MV-4-11 (cell line): ENCODE results near the gene FER1L5.

Experiments
- DNase-seq: peaks from one replicate; lab custom pipeline; 2025; lab: John Stamatoyannopoulos, UW

The FER1L5 gene

GRCh38 chr2:96697476-96697875 is 54.9 kb downstream of the FER1L5 start:
- DNase-seq: no peak

GRCh38 chr2:96698221-96698861 is 55.8 kb downstream of the FER1L5 start:
- no peak for DNase-seq

GRCh38 chr2:96699021-96699420 is 56.5 kb downstream of the FER1L5 start:
- no peak for DNase-seq

GRCh38 chr2:96699621-96700020 is 57.1 kb downstream of the FER1L5 start:
- no peak for DNase-seq

- no peak for DNase-seq
These were observed 57.5 kb downstream of the FER1L5 start for GRCh38 chr2:96700086-96700485.

- no peak for DNase-seq
These were observed 59.1 kb downstream of the FER1L5 start for GRCh38 chr2:96701636-96702035.

GRCh38 chr2:96702098-96702785 is 59.7 kb downstream of the FER1L5 start:
- DNase-seq: no peak

GRCh38 chr2:96703021-96703751 is 60.6 kb downstream of the FER1L5 start:
- no peak for DNase-seq

GRCh38 chr2:96710985-96711384 is 68.4 kb downstream of the FER1L5 start:
- no peak for DNase-seq

GRCh38 chr2:96715658-96716057 is 73.1 kb downstream of the FER1L5 start:
- DNase-seq: no peak

- no peak for DNase-seq
These were observed 73.8 kb downstream of the FER1L5 start for GRCh38 chr2:96716388-96716787.

GRCh38 chr2:96726131-96726530 is 83.6 kb downstream of the FER1L5 start:
- no peak for DNase-seq

- peak; percentile 58 for DNase-seq
These were observed 84.9 kb downstream of the FER1L5 start for GRCh38 chr2:96727431-96727830.

GRCh38 chr2:96729748-96730147 is 87.2 kb downstream of the FER1L5 start:
- no peak for DNase-seq

GRCh38 chr2:96730212-96730611 is 87.6 kb downstream of the FER1L5 start:
- no peak for DNase-seq

GRCh38 chr2:96733931-96734330 is 91.4 kb downstream of the FER1L5 start:
- no peak for DNase-seq

- peak; percentile 54 for DNase-seq
These were observed 92.5 kb downstream of the FER1L5 start for GRCh38 chr2:96734880-96735583.

- DNase-seq: no peak
These were observed 94.7 kb downstream of the FER1L5 start for GRCh38 chr2:96737251-96737650.

- no peak for DNase-seq
These were observed 95.3 kb downstream of the FER1L5 start for GRCh38 chr2:96737831-96738230.

GRCh38 chr2:96739076-96739632 is 96.6 kb downstream of the FER1L5 start:
- DNase-seq: no peak

- DNase-seq: peak; percentile 98
These were observed 97.3 kb downstream of the FER1L5 start, which contains the start of gene LMAN2L for GRCh38 chr2:96739633-96740428. TSS of gene LMAN2L (minus strand) at chr2:96740064. CDS start at chr2:96740040, 24 bp downstream.
